Measurements from ENCODE around the gene SLC36A3. TPM values are rescaled to one million over a fixed set of nuclear protein-coding genes. Genes with fewer than 3 reads are reported as not detected.

The SLC36A3 gene
- total and polyA plus RNA-seq, 5 experiments from 2014 or later = not detected

DNA sequence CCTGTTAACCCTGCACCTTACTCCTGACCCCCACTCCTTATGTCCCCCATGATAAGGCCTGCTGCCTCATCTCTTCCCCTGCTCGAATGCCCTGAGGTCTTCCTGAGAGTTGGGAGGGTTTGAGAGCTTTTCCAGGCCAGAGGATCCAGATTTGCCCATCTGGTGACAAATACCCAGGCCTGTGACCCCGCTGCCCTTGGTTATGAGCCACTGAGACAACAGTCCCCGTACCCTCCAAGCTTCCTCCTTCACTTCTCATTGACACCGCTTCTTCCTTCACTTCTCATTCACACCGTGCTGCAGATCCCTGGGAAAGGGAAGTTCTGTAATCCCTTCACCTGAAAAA is 50.0 kb downstream of the SLC36A3 start:
- ATAC-seq (no peak), DNase-seq (no peak)
- POLR2A ChIA-PET = interaction anchor here (0.8 to 3.5 kb wide), 7 partner anchors 30 to 552 kb away, joined by 3 to 38 read pairs (median 6); partner anchors contain the start of genes CCDC69, RBM22 and TNIP1
- Mint-ChIP-seq H3K9me3 (no peaks in the 10 kb centered on the region), H3K4me3 (peak overlapping the region; percentile 75 to 95 (median 95)), H3K27me3 (no peaks in the 10 kb centered on the region), H3K36me3 (no peaks in the 10 kb centered on the region), H3K27ac (peak overlapping the region; percentile 75 to 98 (median 88)), H3K4me1 (peaks cover 25 to 74% (median 48%) of the 10 kb centered on the region in 4 donors)

DNA sequence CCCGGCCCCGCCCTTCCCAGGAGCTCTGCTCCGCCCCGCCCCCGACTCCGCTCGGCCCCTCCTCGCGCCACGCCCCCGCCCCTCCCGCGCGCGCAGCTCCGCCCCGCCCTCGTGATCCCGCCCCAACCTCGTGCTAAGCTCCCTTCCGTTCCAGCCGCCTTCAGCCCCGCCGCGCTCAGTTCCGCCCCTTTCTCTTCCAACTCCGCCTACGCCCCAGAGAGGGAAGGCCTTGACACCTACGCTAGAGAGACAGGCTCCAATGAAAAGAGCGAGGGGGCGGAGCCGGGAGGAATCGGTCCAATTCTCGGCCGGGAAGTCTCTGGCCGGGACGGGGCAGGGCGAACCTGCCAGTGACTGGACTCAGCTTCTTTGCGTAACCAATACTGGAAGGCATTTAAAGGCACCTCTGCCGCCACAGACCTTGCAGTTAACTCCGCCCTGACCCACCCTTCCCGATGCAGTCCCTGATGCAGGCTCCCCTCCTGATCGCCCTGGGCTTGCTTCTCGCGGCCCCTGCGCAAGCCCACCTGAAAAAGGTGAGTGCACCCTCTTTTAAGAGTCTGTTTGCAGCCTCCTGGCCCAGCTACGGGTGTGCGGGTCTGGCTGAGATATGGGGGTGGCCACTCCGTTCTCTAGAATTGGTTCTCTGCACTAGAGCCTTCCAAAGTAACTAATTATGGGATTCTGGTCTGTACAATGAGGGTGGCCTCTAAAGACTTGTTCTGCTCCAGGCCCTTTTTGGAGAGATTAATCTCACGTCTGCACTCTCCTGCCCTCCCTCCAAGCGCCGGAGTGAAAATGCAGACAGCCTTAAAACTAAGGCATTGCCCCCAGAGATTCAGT is 50.6 kb downstream of the SLC36A3 start, which contains the start of gene GM2A:
GM2A (plus strand) TSS at position 424 of the 843 bp plus-strand sequence; CDS start at position 456, 32 bp downstream.
- H3K4me1 Mint-ChIP-seq = peaks cover 24 to 68% (median 45%) of the 10 kb centered on the region in 4 donors

DNA sequence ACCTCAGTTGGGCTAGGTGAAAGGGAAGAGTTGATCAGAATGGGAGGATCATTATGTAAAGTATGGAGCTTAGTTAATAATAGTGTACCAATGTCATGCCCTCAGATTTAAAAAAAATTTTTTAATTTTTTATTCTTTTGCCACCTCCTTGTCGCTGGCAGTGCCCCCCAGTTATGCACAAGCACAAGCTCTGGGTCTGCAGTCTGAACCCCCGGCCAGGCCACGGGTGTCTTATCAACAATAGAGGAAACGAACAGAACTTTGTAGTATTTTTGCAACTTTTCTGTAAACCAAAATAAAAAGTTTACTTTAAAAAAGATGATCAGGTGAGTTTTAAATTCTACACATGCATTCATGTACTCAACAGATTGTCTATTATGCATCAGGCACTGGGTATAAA is 51.9 kb downstream of the SLC36A3 start:
- Mint-ChIP-seq H3K27ac (peak overlapping the region in 7 of 10 donors; percentile 6 to 98 (median 84)), H3K9me3 (no peaks in the 10 kb centered on the region)

More for the DNA sequence above, 50.6 kb downstream of the SLC36A3 start, which contains the start of gene GM2A:
- Mint-ChIP-seq H3K27ac (peak within 1 kb of the TSS; percentile 75 to 98 (median 92)), H3K4me3 (peak within 1 kb of the TSS; percentile 75 to 95 (median 95)), H3K9me3 (no peaks in the 10 kb centered on the region), H3K36me3 (no peaks in the 10 kb centered on the region), H3K27me3 (no peaks in the 10 kb centered on the region)
- peak; percentile 95 to 99 for ATAC-seq
- POLR2A ChIA-PET = interaction anchor here (0.6 to 3.5 kb wide), 27 partner anchors 10 to 804 kb away, joined by 3 to 38 read pairs (median 5); partner anchors contain the start of genes ANXA6, CCDC69, G3BP1 and RBM22
- peak; percentile 90 to 99 (median 96) for DNase-seq

GRCh38 chr5:151251001-151251551 is 52.5 kb downstream of the SLC36A3 start:
- H3K9me3 Mint-ChIP-seq = no peaks in the 10 kb centered on the region
- peaks cover 18 to 51% (median 36%) of the 10 kb centered on the region in 4 donors for H3K4me1 Mint-ChIP-seq
- ATAC-seq (no peak), DNase-seq (no peak)
- H3K4me3 Mint-ChIP-seq = peak overlapping the region in 7 of 10 donors; percentile 25 to 92 (median 60)
- peak overlapping the region in 7 of 10 donors; percentile 0 to 88 (median 22) for H3K27ac Mint-ChIP-seq
- no peaks in the 10 kb centered on the region for H3K27me3 Mint-ChIP-seq
- POLR2A ChIA-PET = interaction anchor here (0.7 to 3.5 kb wide), 5 partner anchors 28 to 109 kb away, joined by 3 to 38 read pairs (median 6); partner anchors contain the start of gene CCDC69
- H3K36me3 Mint-ChIP-seq = no peaks in the 10 kb centered on the region

More for the DNA sequence above, 51.9 kb downstream of the SLC36A3 start:
- POLR2A ChIA-PET = interaction anchor here (0.7 to 3.5 kb wide), 12 partner anchors 13 to 520 kb away, joined by 3 to 38 read pairs (median 8); partner anchors contain the start of genes ANXA6, CCDC69, G3BP1 and TNIP1
- Mint-ChIP-seq H3K27me3 (no peaks in the 10 kb centered on the region), H3K36me3 (no peaks in the 10 kb centered on the region), H3K4me1 (peaks cover 18 to 54% (median 37%) of the 10 kb centered on the region in 4 donors), H3K4me3 (peak overlapping the region in 8 of 10 donors; percentile 60 to 95 (median 94))
- no peak for ATAC-seq
- DNase-seq = no peak

DNA sequence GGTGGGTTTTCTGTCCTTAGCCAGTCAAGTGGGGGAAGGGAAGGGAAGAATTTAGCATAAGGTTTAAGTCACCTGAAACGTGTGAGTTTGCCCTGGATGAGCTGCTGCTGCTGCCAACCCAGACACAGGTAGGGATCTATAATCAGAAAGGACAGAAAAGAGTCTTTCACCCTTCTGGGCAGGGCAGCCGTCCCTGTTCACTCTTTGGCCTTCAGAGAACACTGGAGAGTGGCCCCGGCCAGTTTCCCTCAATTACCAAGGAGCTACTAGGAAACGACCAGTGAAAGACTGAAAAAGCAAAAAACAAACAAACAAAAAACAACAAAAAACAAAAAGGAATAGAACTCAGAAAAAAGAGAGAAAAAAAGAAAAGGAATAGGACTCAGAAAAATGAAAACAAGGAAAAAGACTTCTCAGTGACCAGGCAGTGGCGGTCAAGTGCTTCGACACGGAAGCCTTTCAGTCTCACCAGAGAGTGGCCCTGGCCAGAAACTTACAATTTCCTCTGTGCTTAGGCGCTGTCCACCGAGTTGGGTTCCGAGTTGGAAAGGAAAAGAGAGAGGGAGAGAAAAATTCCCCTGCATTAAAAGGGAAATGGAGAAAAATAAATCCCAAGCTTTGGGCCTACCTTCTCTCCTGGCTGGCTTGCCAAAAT is 53.1 kb downstream of the SLC36A3 start:
- Mint-ChIP-seq H3K4me3 (peak overlapping the region in 5 of 10 donors; percentile 23 to 63 (median 44)), H3K27me3 (no peaks in the 10 kb centered on the region), H3K36me3 (no peaks in the 10 kb centered on the region), H3K27ac (peak overlapping the region in 5 of 10 donors; percentile 27 to 88 (median 58)), H3K9me3 (no peaks in the 10 kb centered on the region), H3K4me1 (peaks cover 14 to 50% (median 32%) of the 10 kb centered on the region in 4 donors)
- POLR2A ChIA-PET = interaction anchor here (1.0 to 2.5 kb wide), 3 partner anchors 27 to 109 kb away, joined by 4 to 9 read pairs (median 6); partner anchors contain the start of gene CCDC69
- ATAC-seq = no peak
- DNase-seq = no peak

DNA sequence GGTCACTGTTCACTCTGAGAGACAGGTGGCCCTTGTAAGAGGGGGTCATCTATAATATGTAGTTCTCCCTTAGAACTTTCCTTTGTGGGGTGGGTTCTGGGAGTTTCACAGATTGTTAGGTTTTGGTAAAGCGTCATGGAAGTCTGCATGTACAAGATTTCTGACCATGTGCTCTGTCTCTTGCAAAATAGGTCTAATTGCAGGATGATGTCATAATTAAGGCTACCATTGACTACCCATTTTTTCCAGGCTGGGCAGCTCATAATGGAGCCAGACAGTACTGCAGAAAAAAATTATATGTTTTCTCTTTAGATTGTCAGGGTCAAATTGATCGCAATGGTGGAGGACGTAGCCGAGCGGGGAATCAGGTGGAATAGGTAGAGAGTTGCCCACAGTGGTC is 54.3 kb downstream of the SLC36A3 start:
- Mint-ChIP-seq H3K27me3 (no peaks in the 10 kb centered on the region), H3K4me1 (peaks cover 15 to 43% (median 28%) of the 10 kb centered on the region in 4 donors), H3K27ac (peak overlapping the region in 1 of 10 donors; percentile 43), H3K36me3 (no peaks in the 10 kb centered on the region), H3K9me3 (no peaks in the 10 kb centered on the region), H3K4me3 (no peak overlapping the region)
- POLR2A ChIA-PET = no interaction called here
- ATAC-seq = no peak
- no peak for DNase-seq

DNA sequence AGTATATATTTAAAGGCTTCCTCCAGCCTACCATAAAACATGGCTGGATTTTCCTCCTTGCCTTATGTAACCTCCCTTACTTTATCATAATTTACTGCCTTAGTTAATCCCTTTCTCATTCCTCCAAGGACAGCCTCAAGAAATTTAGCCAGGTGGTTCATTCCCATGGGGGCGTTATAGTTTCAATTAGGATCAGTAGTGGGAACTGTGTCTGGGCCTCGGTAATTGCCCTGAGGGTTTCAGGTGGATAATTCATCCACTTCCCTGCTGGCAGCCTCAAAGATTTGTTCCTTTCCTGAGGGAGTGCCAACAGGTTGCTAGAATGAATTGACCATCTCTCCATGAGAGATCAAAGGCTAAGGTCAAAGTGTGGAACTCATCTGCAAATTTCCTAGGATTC is 54.9 kb downstream of the SLC36A3 start:
- ATAC-seq = no peak
- Mint-ChIP-seq H3K4me1 (peaks cover 11 to 43% (median 26%) of the 10 kb centered on the region in 4 donors), H3K36me3 (no peaks in the 10 kb centered on the region), H3K4me3 (no peak overlapping the region), H3K27me3 (no peaks in the 10 kb centered on the region), H3K9me3 (no peaks in the 10 kb centered on the region), H3K27ac (no peak overlapping the region)
- no peak for DNase-seq
- POLR2A ChIA-PET = no interaction called here

GRCh38 chr5:151245680-151246219 is 57.8 kb downstream of the SLC36A3 start:
- peak overlapping the region in 1 of 10 donors; percentile 7 for H3K27ac Mint-ChIP-seq
- POLR2A ChIA-PET = no interaction called here
- H3K4me1 Mint-ChIP-seq = peaks cover 5 to 36% (median 14%) of the 10 kb centered on the region in 4 donors

GRCh38 chr5:151244206-151244605 is 59.4 kb downstream of the SLC36A3 start:
- no peaks in the 10 kb centered on the region for H3K9me3 Mint-ChIP-seq
- no peak overlapping the region for H3K4me3 Mint-ChIP-seq
- no peak for ATAC-seq
- no peaks in the 10 kb centered on the region for H3K27me3 Mint-ChIP-seq
- H3K4me1 Mint-ChIP-seq = peaks cover 7 to 39% (median 17%) of the 10 kb centered on the region in 4 donors
- peak overlapping the region in 1 of 10 donors; percentile 49 for H3K27ac Mint-ChIP-seq
- POLR2A ChIA-PET = interaction anchor here (0.6 kb wide), 1 partner anchor 119 kb away, joined by 4 read pairs; no protein-coding TSS in a partner anchor
- H3K36me3 Mint-ChIP-seq = no peaks in the 10 kb centered on the region
- DNase-seq = no peak

More at GRCh38 chr5:151245680-151246219, 57.8 kb downstream of the SLC36A3 start:
- no peaks in the 10 kb centered on the region for H3K36me3 Mint-ChIP-seq
- no peaks in the 10 kb centered on the region for H3K9me3 Mint-ChIP-seq
- ATAC-seq = no peak
- DNase-seq = no peak
- no peaks in the 10 kb centered on the region for H3K27me3 Mint-ChIP-seq
- H3K4me3 Mint-ChIP-seq = no peak overlapping the region

DNA sequence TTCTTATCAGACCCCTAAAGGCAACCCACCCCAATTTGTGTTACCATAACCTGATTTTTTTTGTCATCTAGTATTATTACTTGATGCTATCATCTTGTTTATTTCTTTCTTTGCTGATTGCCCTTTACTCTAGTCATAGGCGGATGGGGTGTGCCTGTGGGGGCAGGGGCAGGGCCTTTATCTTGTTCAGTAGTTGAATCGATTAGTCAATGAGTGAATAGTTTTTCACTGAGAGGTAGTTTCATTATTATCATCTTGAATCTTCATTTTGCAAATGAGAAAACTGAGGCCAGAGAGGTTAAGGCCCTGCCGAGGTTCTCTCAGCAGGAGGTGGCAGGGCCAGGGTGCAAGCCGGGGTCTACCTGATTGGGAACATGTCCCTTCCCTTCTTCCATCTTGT is 60.0 kb downstream of the SLC36A3 start:
- peaks cover 9 to 40% (median 23%) of the 10 kb centered on the region in 4 donors for H3K4me1 Mint-ChIP-seq
- POLR2A ChIA-PET = interaction anchor here (0.7 kb wide), 2 partner anchors 9 to 133 kb away, joined by 3 to 4 read pairs; partner anchors contain the start of gene GM2A
- H3K4me3 Mint-ChIP-seq = no peak overlapping the region
- H3K27ac Mint-ChIP-seq = peak overlapping the region in 2 of 10 donors; percentile 33 to 50
- H3K9me3 Mint-ChIP-seq = no peaks in the 10 kb centered on the region
- no peaks in the 10 kb centered on the region for H3K36me3 Mint-ChIP-seq
- DNase-seq = no peak
- no peaks in the 10 kb centered on the region for H3K27me3 Mint-ChIP-seq
- no peak for ATAC-seq

DNA sequence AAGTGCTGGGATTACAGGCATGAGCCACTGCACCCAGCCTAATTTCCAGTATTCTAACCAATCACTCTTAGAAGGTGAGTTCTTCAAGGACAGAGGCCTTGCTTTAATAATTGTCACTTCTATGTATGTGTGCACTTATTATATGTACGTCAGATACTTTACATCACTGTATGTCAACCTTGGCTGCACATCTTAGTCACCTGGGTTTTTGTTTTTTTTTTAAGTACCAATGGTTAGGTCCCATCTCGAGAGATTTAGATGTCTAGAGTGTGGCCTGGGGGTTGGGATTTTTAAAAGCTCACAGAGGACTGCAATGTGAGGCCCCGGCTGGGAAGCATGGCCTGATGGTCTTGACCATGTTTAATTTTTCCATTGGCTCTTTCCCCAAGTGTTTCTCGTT is 60.4 kb downstream of the SLC36A3 start:
- Mint-ChIP-seq H3K36me3 (no peaks in the 10 kb centered on the region), H3K4me3 (no peak overlapping the region), H3K9me3 (no peaks in the 10 kb centered on the region), H3K27ac (peak overlapping the region in 1 of 10 donors; percentile 46), H3K27me3 (no peaks in the 10 kb centered on the region), H3K4me1 (peaks cover 11 to 45% (median 28%) of the 10 kb centered on the region in 4 donors)
- POLR2A ChIA-PET = interaction anchor here (0.7 to 0.9 kb wide), 3 partner anchors 9 to 133 kb away, joined by 3 to 4 read pairs (median 3); partner anchors contain the start of gene GM2A
- DNase-seq (no peak), ATAC-seq (no peak)
